Uterus (tissue), 2 donors: ENCODE measurements around the gene DPCD.

ENCODE experiments used
- POLR2A ChIP-seq, 2 donors: fragments of 450-650 bp; IDR thresholded peaks; one replicate each; pipeline ENCODE4 v1.6.1; 2016; ENCODE audit warnings: antibody characterized with exemption in 2 of 2, mild to moderate bottlenecking in 1 of 2, moderate library complexity in 1 of 2
- TF ChIP-seq, protein P1 (sequence below), 4 experiments: fragments of 200-600 bp in 2 of 4; fragments of 450-650 bp in 2 of 4; sonication (generic) in 2 of 4; IDR thresholded peaks; one replicate each; pipeline ENCODE4 v1.5.1; 2016 to 2019; ENCODE audit warnings: antibody characterized with exemption in 4 of 4, mild to moderate bottlenecking in 2 of 4, moderate library complexity in 1 of 4

DNA sequence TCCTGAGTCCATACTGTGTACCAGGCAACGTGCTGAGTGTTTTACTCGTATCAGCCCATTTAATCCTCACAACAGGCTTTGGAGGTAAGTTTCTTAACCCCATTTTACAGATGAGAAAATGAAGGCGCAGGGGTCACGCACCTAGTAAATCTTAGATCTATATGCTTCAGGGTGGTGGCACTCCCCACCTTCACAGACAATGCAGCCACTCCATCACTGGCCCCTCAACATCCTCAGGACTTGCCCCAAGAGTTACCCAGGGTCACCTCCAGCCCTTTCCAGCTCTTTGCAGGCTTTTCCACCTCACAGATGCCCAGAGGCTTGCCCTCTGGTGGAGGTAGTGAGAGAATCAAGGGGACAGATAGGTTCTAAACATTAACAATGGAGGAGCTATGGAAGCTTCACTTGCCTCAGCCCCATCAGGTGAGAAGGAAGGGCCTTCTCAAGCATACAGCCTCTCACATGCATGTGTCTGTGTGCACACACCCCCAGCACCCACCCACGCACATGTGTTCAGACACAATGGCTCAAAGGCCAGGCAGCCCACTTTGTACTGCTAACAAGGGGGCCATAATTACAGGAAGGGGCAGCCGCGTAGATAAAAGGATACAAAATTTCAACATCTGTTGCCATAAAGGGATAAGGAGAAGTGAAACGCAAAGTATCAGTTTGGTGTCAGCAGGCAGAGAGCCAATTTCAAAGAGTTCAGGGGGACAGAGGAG, 29.1 kb downstream of the DPCD start:
- TF ChIP-seq, protein P1, sequence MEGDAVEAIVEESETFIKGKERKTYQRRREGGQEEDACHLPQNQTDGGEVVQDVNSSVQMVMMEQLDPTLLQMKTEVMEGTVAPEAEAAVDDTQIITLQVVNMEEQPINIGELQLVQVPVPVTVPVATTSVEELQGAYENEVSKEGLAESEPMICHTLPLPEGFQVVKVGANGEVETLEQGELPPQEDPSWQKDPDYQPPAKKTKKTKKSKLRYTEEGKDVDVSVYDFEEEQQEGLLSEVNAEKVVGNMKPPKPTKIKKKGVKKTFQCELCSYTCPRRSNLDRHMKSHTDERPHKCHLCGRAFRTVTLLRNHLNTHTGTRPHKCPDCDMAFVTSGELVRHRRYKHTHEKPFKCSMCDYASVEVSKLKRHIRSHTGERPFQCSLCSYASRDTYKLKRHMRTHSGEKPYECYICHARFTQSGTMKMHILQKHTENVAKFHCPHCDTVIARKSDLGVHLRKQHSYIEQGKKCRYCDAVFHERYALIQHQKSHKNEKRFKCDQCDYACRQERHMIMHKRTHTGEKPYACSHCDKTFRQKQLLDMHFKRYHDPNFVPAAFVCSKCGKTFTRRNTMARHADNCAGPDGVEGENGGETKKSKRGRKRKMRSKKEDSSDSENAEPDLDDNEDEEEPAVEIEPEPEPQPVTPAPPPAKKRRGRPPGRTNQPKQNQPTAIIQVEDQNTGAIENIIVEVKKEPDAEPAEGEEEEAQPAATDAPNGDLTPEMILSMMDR (IDR thresholded peaks at IDR 0.05): no peak
- no peak for TF ChIP-seq POLR2A (IDR thresholded peaks at IDR 0.05)
